CD4-positive, alpha-beta T cell (primary cell): ENCODE measurements around the gene NOS1AP. TPM values are rescaled to one million over a fixed set of nuclear protein-coding genes. Genes with fewer than 3 reads are reported as not detected.

Source experiments
- ATAC-seq: fragments of 200-7000 bp; cut with Tn5 transposase; one replicate; pipeline ENCODE4 v1.10.0; 2022; ENCODE audit warnings: mild to moderate bottlenecking; ENCODE audit not compliant: poor library complexity
- CTCF ChIA-PET: fragments of 350-600 bp; sonication (Branson Sonifier 250); formaldehyde crosslinking; loops from one replicate; lab custom pipeline; 2021; ENCODE audit warnings: antibody characterized with exemption, inconsistent platforms; lab: Charles Lee
- POLR2A ChIA-PET: fragments of 350-600 bp; sonication (Branson Sonifier 250); formaldehyde crosslinking; loops from one replicate; lab custom pipeline; 2021; ENCODE audit warnings: antibody characterized with exemption, inconsistent platforms; lab: Charles Lee
- DNase-seq, 14 experiments: peaks; one replicate each; pipeline ENCODE4 v3.0.0-alpha.2; 2013 to 2020; ENCODE audit warnings: mixed read lengths in 2 of 14
- H3K27ac ChIP-seq, 2 donors: one replicate each; pipeline versions ENCODE4 v1.5.1 to v1.7.0; 2013; ENCODE audit warnings: low read length in 2 of 2, low read depth in 1 of 2, mild to moderate bottlenecking in 1 of 2
- H3K27me3 ChIP-seq, 2 experiments: 1 replicate in 1 of 2; 2 replicates in 1 of 2; pipeline versions ENCODE4 v1.6.1 to v1.7.0; 2013; ENCODE audit warnings: low read length in 2 of 2, control low read depth in 1 of 2, mild to moderate bottlenecking in 1 of 2, moderate library complexity in 1 of 2; ENCODE audit not compliant: insufficient read depth in 2 of 2, control insufficient read depth in 1 of 2
- H3K36me3 ChIP-seq: one replicate; pipeline ENCODE4 v1.6.1; 2013; ENCODE audit warnings: low read length, control low read depth; ENCODE audit not compliant: insufficient read depth
- H3K4me1 ChIP-seq: one replicate; pipeline ENCODE4 v1.6.1; 2013; ENCODE audit warnings: low read length, control low read depth; ENCODE audit not compliant: insufficient read depth
- H3K4me3 ChIP-seq: one replicate; pipeline ENCODE4 v1.5.1; 2013; ENCODE audit warnings: mild to moderate bottlenecking, low read length, moderate library complexity
- H3K9me3 ChIP-seq, 2 experiments: 1 replicate in 1 of 2; 2 replicates in 1 of 2; pipeline versions ENCODE4 v1.6.1 to v1.7.0; 2013; ENCODE audit warnings: low read length in 2 of 2, mild to moderate bottlenecking in 2 of 2, control low read depth in 1 of 2, moderate library complexity in 1 of 2; ENCODE audit not compliant: control insufficient read depth in 1 of 2, insufficient read depth in 1 of 2
- H3K27ac Mint-ChIP-seq: one replicate; pipeline ENCODE4 v1.8.0; 2020; ENCODE audit warnings: mixed read lengths
- H3K27me3 Mint-ChIP-seq: one replicate; pipeline ENCODE4 v1.8.0; 2021; ENCODE audit warnings: mixed read lengths
- H3K36me3 Mint-ChIP-seq: one replicate; pipeline ENCODE4 v1.8.0; 2021; ENCODE audit warnings: low read depth, mixed read lengths
- H3K4me1 Mint-ChIP-seq: one replicate; pipeline ENCODE4 v1.8.0; 2021; ENCODE audit warnings: low read depth, mixed read lengths
- H3K4me3 Mint-ChIP-seq: one replicate; pipeline ENCODE4 v1.8.0; 2020; ENCODE audit warnings: mild to moderate bottlenecking, mixed read lengths
- H3K9me3 Mint-ChIP-seq: one replicate; pipeline ENCODE4 v1.8.0; 2020; ENCODE audit warnings: mixed read lengths
- intact Hi-C, 2 experiments: fragments of 100-400 bp; cut with DNase I in 1 of 2; cut with micrococcal nuclease in 1 of 2; formaldehyde crosslinking; loops; one replicate each; pipeline versions ENCODE4 v1.15.1 to v1.9.0; 2023 to 2025; cut with DNase I, micrococcal nuclease
- total RNA-seq, 174 experiments: library from RNA in 2 of 174; stranded (reverse) in 2 of 174; gene quantifications; one replicate each; pipeline ENCODE4 v1.2.3 and lab custom pipeline; 2021 to 2026
- TF ChIP-seq, protein P1 (sequence below): fragments of 200-600 bp; IDR thresholded peaks from one replicate; pipeline ENCODE4 v1.8.0; 2022; ENCODE audit warnings: antibody characterized with exemption, mild to moderate bottlenecking

NOS1AP gene
- total RNA-seq, 2 experiments from 2014 or later, result not detected

GRCh38 chr1:162175379-162176081 lies 106.0 kb downstream of the NOS1AP start:
- H3K9me3 Mint-ChIP-seq, result no peaks in the 10 kb centered on the region
- H3K27me3 Mint-ChIP-seq, result peaks cover 7% of the 10 kb centered on the region
- no peaks in the 10 kb centered on the region for H3K36me3 Mint-ChIP-seq
- Histone ChIP-seq H3K9me3 (no peaks in the 10 kb centered on the region), H3K4me1 (no peaks in the 10 kb centered on the region), H3K36me3 (no peaks in the 10 kb centered on the region), H3K27ac (no peak overlapping the region), H3K4me3 (no peak overlapping the region), H3K27me3 (no peaks in the 10 kb centered on the region)
- ChIA-PET CTCF (no interaction called here), POLR2A (no interaction called here)
- no peak overlapping the region for H3K4me3 Mint-ChIP-seq
- no peak overlapping the region for H3K27ac Mint-ChIP-seq
- no peak for DNase-seq
- TF ChIP-seq, protein P1, sequence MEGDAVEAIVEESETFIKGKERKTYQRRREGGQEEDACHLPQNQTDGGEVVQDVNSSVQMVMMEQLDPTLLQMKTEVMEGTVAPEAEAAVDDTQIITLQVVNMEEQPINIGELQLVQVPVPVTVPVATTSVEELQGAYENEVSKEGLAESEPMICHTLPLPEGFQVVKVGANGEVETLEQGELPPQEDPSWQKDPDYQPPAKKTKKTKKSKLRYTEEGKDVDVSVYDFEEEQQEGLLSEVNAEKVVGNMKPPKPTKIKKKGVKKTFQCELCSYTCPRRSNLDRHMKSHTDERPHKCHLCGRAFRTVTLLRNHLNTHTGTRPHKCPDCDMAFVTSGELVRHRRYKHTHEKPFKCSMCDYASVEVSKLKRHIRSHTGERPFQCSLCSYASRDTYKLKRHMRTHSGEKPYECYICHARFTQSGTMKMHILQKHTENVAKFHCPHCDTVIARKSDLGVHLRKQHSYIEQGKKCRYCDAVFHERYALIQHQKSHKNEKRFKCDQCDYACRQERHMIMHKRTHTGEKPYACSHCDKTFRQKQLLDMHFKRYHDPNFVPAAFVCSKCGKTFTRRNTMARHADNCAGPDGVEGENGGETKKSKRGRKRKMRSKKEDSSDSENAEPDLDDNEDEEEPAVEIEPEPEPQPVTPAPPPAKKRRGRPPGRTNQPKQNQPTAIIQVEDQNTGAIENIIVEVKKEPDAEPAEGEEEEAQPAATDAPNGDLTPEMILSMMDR, result no peak
- no peaks in the 10 kb centered on the region for H3K4me1 Mint-ChIP-seq
- no peak for ATAC-seq
- intact Hi-C loops, result no loop called here

GRCh38 chr1:162177126-162177525 lies 107.6 kb downstream of the NOS1AP start:
- H3K9me3 Mint-ChIP-seq, result no peaks in the 10 kb centered on the region
- no peak for DNase-seq
- no peak overlapping the region for H3K27ac Mint-ChIP-seq
- no peak for ATAC-seq
- TF ChIP-seq, protein P1, result no peak
- Histone ChIP-seq H3K36me3 (no peaks in the 10 kb centered on the region), H3K27me3 (no peaks in the 10 kb centered on the region), H3K4me3 (no peak overlapping the region), H3K9me3 (no peaks in the 10 kb centered on the region), H3K4me1 (no peaks in the 10 kb centered on the region), H3K27ac (no peak overlapping the region)
- intact Hi-C loops, result no loop called here
- ChIA-PET POLR2A (no interaction called here), CTCF (no interaction called here)
- H3K4me3 Mint-ChIP-seq, result no peak overlapping the region
- H3K36me3 Mint-ChIP-seq, result no peaks in the 10 kb centered on the region
- peaks cover 13% of the 10 kb centered on the region for H3K27me3 Mint-ChIP-seq
- H3K4me1 Mint-ChIP-seq, result no peaks in the 10 kb centered on the region

DNA sequence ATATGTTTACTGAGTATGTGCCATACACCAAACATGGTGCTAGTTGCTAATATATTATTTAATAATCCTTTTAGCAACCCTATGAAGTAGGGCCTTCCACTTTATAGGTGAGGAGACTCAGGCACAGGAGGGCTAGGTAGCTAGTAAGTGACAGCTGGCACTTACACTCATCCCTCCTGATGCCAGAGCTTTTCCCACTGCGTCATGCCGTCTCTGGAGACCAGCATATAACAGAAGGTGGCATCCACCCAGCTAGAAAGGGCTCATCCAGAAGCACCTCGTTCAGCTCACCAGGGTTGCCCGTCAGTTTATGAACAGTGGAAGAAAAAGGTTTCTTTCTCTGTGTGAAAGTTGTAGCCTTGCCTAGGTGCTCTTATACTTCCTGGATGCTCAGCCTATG lies 108.9 kb downstream of the NOS1AP start:
- Mint-ChIP-seq H3K4me1 (no peaks in the 10 kb centered on the region), H3K4me3 (no peak overlapping the region), H3K9me3 (no peaks in the 10 kb centered on the region), H3K36me3 (no peaks in the 10 kb centered on the region), H3K27me3 (peaks cover 13% of the 10 kb centered on the region), H3K27ac (no peak overlapping the region)
- TF ChIP-seq, protein P1, result no peak
- ChIA-PET CTCF (no interaction called here), POLR2A (no interaction called here)
- Histone ChIP-seq H3K27me3 (no peaks in the 10 kb centered on the region), H3K4me3 (no peak overlapping the region), H3K4me1 (no peaks in the 10 kb centered on the region), H3K27ac (no peak overlapping the region), H3K9me3 (no peaks in the 10 kb centered on the region), H3K36me3 (no peaks in the 10 kb centered on the region)
- DNase-seq (no peak), ATAC-seq (no peak)
- intact Hi-C loops, result no loop called here
